ENCODE data around the gene EIF2AK3.
"Not testable (repeated sequence)": the region's sequence is repeated elsewhere in the genome, so short reads cannot be mapped to it uniquely, and the experiment has no call there.

Gene EIF2AK3

DNA sequence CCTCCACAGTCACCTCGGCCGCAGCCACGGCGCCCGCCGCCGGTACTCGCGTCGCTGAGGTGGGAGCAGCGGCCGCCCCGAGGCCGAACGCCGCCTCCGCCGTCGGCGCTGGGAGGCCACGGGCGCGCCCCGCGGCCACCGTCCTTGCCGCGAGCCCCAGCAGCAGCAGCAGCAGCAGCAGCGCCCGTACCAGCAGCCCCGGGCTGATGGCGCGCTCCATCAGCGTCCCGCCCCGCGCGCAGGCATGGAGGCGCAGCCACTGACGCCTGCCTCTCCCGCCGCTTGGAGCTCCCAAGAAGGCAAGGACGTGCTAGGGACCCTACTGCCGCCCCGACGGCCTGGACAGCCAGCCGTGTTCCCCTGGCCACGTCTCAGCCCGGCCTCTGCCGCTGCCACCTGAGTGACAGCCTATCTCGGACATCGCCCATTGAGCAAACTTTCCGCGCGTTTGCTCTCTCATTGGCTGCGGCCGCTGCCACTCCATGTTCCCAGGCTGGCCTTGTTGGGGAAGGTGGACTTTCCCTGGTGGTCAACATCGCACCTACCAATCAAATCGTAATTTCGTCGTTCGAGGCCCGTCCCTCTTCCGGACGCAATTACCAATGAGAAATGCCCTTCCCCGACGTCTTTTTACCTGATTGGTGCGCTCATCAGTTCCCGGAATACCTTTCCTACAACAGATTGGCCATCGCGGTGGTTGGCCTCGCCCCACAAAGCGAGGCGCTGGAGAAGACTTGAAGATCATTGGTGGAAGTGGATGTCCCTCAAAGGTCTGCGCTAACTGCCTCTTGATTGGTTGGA lies at the start of gene EIF2AK3:
Gene EIF2AK3, minus strand, starts transcription at position 410 of the 801 bp plus-strand sequence. Its CDS starts 190 bp downstream, at position 220.
- peak within 1 kb of the TSS; percentile 92 for H3K27ac ChIP-seq
- peak; percentile 100 for DNase-seq (ENCODE audit: low read depth, low spot score)

DNA sequence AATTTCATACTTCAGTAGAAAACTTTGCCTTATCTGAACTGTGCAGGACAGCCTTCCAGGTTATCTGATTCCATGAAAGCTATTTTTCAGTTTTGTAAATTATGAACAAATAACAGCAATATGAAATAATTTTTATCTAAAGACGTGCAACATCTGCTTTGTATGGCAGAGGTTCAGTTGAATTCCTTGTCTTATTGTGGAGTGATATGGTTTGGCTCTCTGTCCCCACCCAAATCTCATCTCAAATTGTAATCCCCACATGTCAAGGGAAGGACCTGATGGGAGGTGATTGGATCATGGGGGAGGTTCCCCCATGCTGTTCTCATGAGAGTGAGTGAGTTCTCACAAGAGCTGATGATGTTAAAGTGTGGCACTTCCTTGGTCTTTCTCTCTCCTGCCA lies 46.1 kb upstream of the EIF2AK3 start:
- H3K27ac ChIP-seq: no peak overlapping the region
- no peak for DNase-seq (ENCODE audit: low read depth, low spot score)

DNA sequence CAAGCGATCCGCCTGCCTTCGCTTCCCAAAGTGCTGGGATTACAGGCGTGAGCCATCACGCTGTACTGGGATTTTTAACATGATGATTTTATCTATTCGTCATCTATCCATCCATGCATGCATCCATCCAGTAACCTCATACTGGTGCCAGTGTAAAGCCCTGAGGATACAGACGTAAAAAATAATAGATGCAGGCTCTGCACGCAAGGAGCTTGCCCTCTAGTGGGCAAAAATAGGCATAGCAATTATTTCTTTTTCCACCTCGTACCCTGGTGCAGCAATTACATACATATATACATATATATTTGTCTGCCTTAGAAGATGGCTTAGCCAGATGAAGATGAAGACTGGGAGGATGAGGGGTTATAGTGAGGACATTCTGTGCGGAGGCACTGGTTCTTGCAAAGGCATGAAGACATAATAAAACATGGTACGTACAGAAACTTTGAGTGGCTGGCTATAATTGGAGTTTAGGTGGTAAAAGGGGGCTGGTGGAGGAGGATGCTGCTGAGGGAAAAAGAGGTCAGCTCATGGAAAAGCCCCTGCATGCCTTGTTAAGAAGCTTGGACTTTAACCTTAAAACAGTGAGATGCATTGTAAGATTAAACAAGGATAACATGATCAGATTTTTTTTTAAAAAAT lies 44.6 kb upstream of the EIF2AK3 start:
- H3K27ac ChIP-seq: no peak overlapping the region
- DNase-seq (ENCODE audit: low read depth, low spot score): no peak

DNA sequence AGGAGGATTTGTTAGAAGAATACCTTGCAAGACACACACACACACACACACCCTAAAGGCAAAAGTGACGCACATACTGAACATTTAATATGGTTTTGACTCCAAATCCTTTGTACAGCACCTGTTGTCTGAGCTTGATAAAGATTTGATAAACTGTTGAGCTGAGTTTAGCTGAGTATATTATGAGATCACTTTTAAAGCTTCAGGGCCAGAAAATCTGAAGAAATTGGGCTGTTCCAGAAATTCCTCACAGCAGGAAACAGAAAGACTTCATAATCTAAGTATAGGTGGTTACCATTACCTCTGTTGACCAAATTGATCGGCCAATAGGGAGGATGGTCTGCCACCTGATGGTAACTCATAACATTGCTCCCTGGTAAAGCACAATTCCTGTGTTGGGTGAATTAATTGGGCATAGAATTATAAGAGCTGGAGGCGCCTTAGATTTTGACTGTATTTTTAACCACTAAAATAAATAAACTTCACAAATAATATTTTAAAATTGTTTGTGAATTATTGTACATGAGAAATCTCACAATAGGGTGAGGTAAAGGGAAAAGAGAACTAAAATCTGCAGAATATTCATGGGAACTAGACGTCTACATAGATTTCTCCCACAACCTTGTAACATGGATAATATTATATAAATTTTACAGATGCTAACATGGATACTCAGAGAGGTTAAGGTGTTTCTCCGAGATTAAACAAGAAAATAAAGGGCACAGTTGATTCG lies 42.4 kb upstream of the EIF2AK3 start:
- no peak for DNase-seq (ENCODE audit: low read depth, low spot score)
- no peak overlapping the region for H3K27ac ChIP-seq

DNA sequence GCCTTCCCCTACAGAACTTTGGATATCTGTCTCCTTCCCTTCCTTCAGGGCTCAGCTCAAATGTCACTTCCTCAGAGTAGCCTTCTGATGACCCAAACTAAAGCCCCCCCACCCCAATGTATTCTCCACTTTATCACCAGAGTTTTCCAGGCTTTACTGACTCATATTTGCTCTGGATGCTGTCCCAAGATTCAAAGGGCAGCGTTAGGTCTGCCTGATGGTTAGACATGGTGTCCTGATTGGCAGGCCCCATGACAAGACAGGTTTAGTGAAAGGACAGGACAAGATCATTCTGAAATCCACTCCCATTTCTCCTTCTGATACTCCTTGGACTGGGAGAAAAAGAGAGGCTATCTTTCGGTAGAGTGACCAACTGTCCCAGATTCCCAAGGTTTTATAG lies 41.6 kb upstream of the EIF2AK3 start:
- H3K27ac ChIP-seq: no peak overlapping the region
- no peak for DNase-seq (ENCODE audit: low read depth, low spot score)

DNA sequence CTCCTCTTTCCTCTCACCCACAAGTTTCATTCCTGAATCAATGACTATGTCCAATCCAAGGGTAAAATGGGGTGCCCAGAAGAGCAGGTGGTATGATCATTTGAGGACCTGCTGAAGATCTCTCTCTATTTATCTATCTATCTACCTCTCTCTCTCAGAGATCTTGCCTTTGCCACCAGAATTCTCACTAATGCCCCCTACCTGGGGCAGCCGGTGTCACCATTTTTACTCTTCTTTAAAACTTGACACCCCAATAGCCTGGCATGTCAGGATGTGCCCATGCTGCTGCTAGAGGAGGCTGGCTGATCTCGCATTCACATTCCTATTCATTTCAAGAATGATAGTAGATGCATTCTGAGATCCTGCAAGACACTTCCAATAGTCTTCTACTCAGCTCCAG lies 40.0 kb upstream of the EIF2AK3 start:
- H3K27ac ChIP-seq: no peak overlapping the region
- no peak for DNase-seq (ENCODE audit: low read depth, low spot score)

DNA sequence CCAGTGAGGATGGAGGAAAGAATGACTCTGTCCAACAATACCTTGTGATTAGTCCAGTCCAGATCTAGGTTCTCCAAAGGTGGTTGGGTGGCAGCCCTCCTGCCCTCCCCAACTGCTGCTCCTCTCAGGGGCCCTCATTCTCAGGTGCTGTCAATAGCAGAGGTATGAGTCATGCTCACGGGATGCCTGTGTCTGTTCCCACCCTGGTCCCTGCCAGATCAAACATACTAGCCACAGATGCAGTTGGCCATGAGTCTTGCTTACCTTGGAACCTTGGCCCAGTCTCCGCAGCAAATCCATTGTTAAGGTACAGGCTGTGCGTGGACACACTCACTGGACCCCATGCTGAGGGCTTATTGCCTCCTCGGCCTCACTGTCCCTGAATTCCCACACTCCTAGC lies 39.3 kb upstream of the EIF2AK3 start:
- DNase-seq (ENCODE audit: low read depth, low spot score): no peak
- H3K27ac ChIP-seq: no peak overlapping the region

DNA sequence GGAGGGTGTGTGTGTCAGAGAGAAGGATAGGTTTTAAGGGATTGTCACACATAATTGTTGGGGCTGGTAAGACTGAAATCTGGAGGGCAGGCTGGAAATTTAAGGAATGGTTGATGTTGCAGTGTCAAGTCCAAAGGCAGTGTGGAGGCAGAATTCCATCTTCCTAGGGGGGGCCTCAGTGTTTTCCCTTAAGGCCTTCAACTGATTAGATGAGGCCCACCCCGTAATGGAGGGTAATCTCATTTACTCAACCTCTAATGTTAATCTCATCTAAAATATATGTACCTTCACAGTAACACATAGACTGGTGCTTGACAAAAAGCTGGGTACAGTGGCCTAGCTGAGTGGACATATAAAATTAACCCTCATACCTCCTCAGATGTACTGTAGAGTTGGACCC lies 33.4 kb upstream of the EIF2AK3 start:
- DNase-seq (ENCODE audit: low read depth, low spot score): no peak
- no peak overlapping the region for H3K27ac ChIP-seq

DNA sequence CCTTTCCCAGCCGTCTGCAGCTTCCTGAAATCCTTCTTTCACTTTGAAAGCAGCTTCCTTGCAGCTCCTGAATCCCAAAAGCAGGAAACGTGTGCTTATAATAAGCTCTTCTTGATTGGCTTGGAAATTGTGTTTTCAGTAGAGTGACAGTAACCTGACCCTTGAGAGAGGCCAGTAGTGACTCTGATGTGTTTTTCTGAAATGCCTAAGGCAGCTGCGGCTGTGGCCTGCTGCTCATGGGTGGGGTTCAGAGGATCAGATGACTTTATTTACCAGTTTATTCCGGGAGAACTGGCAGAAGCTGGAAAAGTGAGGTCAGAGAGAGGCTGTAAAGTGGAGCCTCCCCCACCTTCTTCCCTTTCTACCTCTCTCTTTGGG lies 32.3 kb upstream of the EIF2AK3 start:
- peak overlapping the region; percentile 69 for H3K27ac ChIP-seq
- no peak for DNase-seq (ENCODE audit: low read depth, low spot score)

DNA sequence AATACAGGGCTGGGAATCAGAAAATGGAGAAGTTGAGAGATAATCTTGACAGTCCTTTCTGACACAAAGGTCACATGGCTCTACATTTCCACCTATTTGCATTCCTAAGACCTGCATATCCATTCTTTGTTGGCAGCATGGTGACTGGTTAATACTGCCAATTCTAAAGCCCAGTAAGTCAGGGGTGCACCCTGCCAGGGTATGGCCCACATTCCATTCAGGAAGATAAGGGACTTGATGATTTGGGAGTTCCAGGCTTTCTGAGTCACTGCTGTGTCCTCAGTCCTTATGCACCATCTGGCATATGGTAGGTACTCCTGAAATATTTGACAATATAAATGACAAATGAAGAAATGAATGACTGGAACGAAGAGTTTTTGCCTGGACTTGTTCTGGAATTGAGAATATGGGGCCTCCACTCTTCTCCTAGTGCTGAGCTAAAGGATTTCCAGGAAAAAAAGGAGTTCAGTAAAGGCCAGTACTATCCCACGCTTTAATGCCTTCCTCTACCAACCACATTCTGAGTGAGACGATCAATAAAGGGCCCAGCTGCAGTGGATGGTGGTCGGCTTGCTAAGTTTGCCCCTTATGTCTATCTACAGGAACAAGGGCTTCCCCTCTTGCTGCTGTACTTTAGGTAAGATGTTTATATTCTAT lies 31.7 kb upstream of the EIF2AK3 start:
- no peak for DNase-seq (ENCODE audit: low read depth, low spot score)
- H3K27ac ChIP-seq: peak overlapping the region; percentile 69

DNA sequence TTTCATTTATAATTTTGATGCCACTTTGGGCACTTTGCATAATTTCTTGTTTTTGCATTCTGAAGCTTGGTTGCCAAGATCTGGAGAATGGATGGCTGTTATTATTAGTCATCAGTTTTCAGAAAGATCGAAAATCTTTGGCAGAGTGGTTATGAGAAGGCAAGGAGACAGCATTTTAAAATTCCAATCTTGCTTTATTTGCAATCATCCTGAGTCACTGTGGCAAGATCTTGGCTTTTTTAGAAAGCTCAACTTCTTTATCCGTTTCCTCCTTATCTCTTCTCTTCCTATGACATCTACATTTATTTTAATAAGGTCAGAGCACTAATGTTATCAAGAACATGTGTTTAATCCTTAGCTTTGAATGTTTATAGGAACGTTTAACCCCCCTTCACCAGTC lies 31.1 kb upstream of the EIF2AK3 start:
- peak overlapping the region; percentile 69 for H3K27ac ChIP-seq
- DNase-seq (ENCODE audit: low read depth, low spot score): no peak

DNA sequence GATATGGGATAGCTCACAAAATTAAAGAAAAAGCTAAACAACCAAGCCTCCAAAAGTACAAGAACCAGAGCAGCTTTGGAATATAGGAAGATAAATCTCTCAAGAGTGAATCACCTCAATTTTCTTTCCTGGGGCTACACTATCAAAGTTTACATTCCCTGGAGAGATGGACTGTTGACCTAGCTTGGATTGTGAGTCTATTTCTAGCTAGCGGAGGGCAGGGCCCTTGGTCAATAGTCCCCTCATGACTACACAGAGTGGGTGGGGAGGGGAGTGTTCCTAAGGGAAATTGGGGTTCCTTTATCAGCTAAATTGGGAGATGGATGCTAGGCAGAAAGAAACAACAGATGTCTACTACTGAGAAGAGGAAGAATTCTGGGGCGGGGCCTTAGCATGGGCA lies 29.9 kb upstream of the EIF2AK3 start:
- DNase-seq (ENCODE audit: low read depth, low spot score): no peak

DNA sequence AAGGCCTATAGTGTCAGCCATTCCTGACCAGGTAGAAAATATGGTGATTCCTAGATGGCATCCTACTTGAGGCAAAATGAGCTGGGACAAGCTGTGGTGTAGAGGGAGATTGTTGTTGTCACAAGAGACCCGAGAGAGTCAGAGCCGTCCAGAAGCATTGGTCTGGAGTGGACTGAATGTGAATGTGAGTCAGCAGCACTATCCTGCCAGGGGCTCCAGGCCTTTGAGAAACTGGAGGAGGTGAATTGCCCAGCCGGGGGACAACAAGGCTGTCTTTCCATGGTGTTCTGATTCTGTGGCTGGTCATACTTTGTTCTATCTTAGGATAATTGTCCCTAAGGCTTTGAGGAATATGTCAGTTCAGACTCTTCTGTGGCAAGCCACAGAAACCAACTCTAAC lies 29.4 kb upstream of the EIF2AK3 start:
- DNase-seq (ENCODE audit: low read depth, low spot score): no peak
- no peak overlapping the region for H3K27ac ChIP-seq

More for the DNA sequence above, 29.9 kb upstream of the EIF2AK3 start:
- H3K27ac ChIP-seq: no peak overlapping the region

DNA sequence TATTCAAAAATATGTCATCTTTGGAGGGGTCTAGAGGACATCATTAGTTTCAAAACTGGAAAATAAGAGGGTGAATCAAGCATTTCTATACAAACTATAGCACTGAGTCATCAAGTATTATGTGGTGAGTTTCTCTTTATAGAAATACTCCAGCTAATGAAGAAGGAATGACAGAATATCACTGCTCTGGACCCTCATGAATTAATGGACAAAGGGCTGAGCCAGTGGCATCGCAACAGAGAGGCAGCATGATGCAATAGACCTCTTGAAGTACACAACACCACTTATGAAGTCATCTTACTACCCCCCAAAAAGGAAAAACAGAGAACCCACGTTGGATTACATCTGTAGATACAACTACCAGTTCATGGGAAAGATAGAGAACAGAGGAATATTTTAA lies 27.4 kb upstream of the EIF2AK3 start:
- DNase-seq (ENCODE audit: low read depth, low spot score): no peak
- peak overlapping the region; percentile 16 for H3K27ac ChIP-seq

DNA sequence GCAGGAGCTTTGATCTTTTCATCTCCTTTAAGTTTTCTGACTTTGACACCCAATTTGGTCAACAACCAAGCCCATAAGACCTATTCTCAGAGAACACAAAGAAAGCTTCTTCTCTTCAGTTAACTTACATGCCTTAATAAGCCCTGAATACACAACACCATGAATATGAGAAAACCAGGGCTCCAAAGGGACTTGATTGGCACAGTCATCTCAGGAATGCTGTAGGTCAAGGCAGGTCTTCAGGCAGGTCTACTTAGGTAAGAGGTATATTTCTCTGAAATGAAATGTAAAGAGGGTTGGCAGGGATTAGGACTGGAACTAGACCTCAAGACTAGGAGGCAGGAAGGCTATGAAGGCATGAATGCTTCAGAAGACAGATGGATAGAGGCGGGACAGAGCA lies 24.4 kb upstream of the EIF2AK3 start:
- no peak for DNase-seq (ENCODE audit: low read depth, low spot score)
- no peak overlapping the region for H3K27ac ChIP-seq

DNA sequence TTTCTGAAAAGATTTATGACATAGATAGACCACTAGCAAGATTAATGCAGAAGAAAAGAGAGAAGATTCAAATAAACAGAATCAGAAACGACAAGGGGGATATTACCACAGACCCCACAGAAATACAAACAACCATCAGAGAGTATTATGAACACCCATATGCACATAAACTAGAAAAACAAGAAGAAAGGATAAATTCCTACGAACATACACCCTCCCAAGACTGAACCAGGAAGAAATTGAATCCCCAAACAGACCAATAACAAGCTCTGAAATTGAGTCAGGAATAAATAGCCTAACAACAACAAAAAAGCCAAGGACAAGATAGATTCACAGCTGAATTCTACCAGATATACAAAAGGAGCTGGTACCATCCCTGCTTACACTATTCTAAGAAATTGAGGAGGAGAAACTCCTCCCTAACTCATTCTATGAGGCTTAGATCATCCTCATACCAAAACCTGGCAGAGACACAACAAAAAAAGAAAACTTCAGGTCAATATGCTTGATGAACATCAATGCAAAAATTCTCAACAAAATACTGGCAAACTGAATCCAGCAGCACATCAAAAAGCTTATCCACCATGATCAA lies 18.1 kb upstream of the EIF2AK3 start:
- DNase-seq (ENCODE audit: low read depth, low spot score): not testable (repeated sequence)

DNA sequence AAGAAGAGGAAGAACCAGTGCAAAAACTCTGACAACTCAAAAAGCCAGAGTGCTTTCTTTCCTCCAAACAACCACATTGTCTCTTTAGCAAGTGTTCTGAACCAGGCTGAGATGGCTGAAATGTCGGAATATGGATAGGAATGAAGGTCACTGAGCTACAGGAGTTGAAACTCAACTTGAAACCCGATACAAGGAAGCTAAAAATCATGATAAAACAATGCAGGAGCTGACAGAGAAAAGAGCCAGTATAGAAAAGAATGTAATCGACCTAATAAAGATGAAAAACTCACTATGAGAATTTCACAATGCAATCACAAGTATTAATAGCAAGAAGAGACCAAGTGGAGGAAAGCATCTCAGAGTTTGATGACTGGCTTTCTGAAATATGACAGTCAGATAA lies 15.0 kb upstream of the EIF2AK3 start:
- no peak for DNase-seq (ENCODE audit: low read depth, low spot score)
- H3K27ac ChIP-seq: no peak overlapping the region

More for the DNA sequence above, 18.1 kb upstream of the EIF2AK3 start:
- not testable (repeated sequence) for H3K27ac ChIP-seq

DNA sequence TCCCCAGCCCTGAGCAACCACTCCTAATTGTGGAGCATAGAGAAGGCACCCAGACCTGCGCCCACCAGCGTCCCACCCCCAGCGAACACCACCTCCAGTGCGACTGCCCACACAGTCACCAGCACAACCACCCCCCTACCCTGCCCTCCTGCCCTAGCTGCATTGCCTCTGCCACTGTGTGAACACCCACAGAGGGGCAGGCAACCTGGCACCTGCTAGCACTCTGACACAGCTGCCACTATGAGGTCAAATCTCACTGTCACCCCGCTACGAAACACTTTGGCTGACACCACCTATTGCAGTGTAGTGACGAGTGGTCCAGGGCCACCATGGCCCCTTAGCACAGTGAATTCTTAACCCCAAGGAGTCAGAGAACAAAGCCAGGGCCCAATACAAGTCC lies 14.1 kb upstream of the EIF2AK3 start:
- no peak overlapping the region for H3K27ac ChIP-seq
- no peak for DNase-seq (ENCODE audit: low read depth, low spot score)

DNA sequence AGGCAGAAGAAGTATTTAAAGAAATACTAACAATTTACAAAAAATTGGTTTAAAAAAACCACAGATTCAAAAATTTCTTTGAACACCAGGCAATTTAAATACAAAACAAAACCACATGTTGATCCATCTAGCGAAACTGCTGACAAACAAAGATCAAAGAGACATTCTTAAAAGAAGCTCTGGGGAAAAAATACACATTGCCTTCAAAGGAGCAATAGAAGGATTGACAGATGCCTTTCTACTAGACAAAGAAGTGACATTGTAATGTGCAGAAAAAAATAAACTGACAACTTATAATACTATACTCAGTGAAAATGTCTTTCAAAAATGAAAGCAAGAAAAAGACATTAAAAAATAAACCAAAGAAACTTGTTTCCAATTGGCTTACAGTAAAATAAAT lies 12.6 kb upstream of the EIF2AK3 start:
- DNase-seq (ENCODE audit: low read depth, low spot score): no peak
- H3K27ac ChIP-seq: no peak overlapping the region

DNA sequence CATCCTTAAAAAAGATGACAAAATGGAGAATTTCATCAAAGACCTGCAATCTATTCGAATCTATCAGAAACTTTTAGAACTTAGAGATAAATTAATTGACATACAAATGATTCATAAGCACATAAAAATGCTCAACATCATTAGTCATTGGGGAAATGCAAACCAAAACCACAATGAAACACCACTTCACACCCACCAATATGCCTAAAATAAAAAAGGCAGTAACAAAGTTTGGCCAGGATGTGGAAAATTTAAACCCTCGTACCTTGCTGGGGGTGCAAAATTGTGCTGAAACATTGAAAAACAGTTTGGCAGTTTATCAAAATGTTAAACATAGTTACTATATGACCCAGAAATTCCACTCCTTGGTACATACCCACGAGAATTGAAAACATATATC lies 11.5 kb upstream of the EIF2AK3 start:
- peak overlapping the region; percentile 4 for H3K27ac ChIP-seq
- DNase-seq (ENCODE audit: low read depth, low spot score): peak; percentile 44

Measured in epithelial cell of prostate (primary cell).